HG02852 (cell line): ENCODE results near the gene CCNB2.
"Not testable (repeated sequence)": the region's sequence is repeated elsewhere in the genome, so short reads cannot be mapped to it uniquely, and the experiment has no call there.

Experiments
- ATAC-seq: cut with Tn5 transposase; IDR thresholded peaks from one replicate; pipeline ENCODE4 v1.9.1; 2021; ENCODE audit warnings: mild to moderate bottlenecking, moderate library complexity; ENCODE audit not compliant: unreplicated experiment

CCNB2 gene

DNA sequence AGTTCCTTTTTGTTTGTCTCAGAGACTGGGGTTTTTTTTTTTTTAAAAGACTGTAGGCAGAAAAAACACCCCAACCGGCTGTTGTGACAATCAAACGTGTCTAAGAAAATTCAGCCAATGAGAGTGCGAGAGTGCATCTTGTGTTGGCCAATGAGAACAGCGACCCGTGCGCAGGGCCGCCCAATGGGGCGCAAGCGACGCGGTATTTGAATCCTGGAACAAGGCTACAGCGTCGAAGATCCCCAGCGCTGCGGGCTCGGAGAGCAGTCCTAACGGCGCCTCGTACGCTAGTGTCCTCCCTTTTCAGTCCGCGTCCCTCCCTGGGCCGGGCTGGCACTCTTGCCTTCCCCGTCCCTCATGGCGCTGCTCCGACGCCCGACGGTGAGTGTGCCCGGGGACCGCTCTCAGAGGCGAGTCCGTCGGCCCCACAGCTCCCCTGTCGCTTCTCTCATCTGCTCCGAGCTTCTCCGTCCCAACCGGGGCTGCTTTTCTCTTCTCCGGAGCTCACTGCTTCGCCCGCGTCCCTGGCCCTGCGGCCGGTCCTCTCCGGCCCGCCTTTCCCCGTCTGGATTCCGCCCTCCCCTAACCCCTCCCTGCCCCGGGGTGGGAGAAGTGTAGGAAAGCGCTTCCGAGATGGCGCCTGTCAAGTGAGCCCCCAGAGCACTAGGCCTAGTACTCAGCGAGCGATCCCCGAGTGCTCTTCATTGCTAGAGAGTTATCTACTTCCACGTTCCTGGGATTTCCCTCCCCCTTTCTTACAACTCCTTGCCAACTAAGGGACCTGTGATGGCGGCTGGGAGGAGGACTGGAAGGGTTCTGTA lies at the start of gene CCNB2:
Gene CCNB2, plus strand, starts transcription at position 235 of the 821 bp plus-strand sequence. Its CDS starts 123 bp downstream, at position 358.
- ATAC-seq: peak; percentile 99

GRCh38 chr15:59059076-59059597 lies 45.8 kb upstream of the CCNB2 start:
- no peak for ATAC-seq

- no peak for ATAC-seq
Measured at GRCh38 chr15:59060348-59060747, 44.6 kb upstream of the CCNB2 start.

GRCh38 chr15:59063042-59063441 lies 41.9 kb upstream of the CCNB2 start:
- no peak for ATAC-seq

DNA sequence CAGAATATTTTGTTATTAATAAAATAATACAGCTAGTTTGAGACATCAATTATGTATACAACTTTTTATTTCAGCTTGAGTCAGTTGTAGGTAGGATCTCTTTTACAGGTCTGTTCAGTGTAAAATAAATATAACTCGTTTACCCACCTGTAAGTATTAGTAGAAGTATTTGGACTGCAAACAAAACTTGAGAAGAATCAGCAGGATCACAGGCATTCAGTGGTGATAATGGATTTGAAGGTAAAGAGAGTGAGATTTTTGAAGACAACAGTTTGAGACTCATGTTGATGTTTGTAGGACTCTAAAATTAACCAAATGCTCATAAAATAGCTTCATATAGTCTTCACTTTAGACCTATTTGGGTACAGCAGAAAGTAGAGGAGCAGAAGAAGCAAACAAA lies 35.5 kb upstream of the CCNB2 start:
- no peak for ATAC-seq

DNA sequence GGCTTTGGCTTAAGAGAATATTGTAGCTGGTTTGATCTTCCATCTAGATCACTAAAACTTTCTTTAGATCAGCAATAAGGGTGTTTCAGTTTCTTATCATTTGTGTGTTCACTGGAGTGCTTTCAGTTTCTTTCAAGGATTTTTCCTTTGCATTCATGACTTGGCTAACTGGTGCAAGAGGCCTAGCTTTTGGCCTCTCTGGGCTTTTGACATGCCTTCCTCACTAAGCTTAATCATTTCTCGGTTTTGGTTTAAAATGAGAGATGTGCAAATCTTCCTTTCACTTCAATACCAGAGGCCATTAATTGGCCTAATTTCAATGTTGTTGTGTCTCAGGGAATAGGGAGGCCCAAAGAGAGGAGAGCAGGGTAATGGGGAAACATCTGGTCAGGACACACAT lies 30.3 kb upstream of the CCNB2 start:
- ATAC-seq: no peak

- no peak for ATAC-seq
Measured at GRCh38 chr15:59087731-59088130, 17.2 kb upstream of the CCNB2 start.

DNA sequence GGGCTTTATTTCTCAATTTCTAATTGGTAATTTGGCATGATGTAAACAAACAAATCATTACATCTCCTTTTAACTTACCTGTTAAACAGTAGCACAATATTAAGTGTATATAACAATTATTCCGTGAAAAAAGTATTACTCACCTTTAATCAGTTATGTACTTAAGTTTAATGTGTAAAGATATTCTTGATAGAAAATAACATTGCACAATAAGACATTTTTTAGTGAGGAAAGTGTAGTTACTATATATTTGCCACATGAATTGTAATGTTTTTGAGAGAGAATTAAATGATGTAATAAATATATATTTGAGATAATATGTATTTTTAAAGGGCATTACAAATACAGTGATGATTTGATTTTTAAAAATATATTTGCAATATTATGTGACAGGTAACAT lies 10.9 kb upstream of the CCNB2 start:
- ATAC-seq: no peak

GRCh38 chr15:59096429-59096828 lies 8.5 kb upstream of the CCNB2 start:
- ATAC-seq: no peak

- ATAC-seq: no peak
Measured at GRCh38 chr15:59099162-59099685, 5.7 kb upstream of the CCNB2 start.

DNA sequence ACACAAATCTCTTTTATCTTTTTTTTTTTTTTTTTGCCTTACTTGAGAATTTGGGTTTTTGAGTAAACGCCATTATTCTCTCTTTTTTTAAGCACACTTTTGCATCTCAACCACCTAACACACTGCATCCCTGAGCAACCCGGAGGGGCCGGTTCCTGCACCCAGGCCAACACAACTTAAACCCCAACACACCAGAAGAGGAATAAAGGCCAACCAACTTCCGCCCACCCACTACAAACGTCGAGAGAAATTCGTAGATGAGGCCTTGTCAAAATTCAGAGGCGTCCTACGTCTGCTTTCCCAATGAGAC lies 389 bp upstream of the CCNB2 start:
- ATAC-seq: no peak

DNA sequence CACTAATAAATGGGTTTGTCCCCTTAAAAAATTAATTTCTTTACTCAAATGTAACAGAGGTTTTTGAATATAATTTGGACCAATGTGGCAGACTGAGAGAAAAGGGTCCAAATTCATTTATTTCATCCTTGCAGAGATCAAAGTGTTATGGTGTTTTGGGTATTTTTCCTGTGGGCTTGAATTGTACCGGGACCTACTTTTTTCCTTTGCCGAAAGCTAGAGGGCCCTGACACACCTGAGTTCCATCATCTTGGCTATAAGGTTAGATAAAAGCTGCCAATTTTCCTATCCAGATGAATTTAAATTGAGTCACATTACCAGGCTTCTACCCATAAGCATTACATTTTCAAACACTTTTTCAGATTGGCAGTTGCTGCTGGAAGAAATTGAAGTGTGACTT lies 908 bp downstream of the CCNB2 start:
- no peak for ATAC-seq

DNA sequence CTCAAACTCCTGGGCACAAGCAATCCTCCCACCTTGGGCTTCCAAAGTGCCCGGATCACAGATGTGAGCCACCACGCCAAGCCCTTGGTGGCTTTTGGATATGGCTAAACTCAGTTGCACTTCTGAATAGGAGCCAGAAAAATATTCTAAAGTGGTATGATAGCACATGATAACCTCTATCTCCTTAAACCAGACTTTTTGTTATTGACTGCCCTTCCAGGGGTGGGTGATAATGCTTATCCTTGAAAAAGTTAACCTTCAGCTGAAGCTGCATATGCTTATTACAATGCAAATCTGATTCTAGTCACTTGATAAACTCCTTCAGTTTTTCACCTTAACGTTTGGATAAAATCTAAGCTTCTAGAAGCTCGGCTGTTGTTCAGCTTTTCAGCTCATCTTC lies 6.3 kb downstream of the CCNB2 start:
- ATAC-seq: no peak

GRCh38 chr15:59115047-59115446 lies 10.1 kb downstream of the CCNB2 start:
- no peak for ATAC-seq

GRCh38 chr15:59116141-59116540 lies 11.2 kb downstream of the CCNB2 start:
- ATAC-seq: no peak

- ATAC-seq: no peak
Measured at GRCh38 chr15:59116771-59117170, 11.8 kb downstream of the CCNB2 start.

- no peak for ATAC-seq
Measured at GRCh38 chr15:59119625-59120024, 14.7 kb downstream of the CCNB2 start.

DNA sequence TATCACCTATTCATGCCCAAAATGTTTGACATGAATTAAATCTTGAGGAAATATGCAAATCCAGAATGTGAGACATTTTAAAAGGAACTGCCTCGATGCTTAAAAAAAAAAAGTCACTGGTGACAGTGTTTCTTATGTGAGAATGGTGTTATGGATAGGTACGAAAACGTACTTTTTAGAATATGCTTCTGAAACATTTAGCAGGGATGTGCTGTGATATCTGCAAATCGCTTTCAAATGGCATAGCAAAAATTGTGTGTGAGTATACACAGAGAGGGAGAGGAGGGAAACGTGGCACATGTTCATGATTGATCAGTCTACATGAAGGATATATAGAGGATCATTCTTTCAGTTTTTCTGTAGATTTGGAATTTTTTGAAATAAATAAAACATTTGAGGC lies 16.0 kb downstream of the CCNB2 start:
- ATAC-seq: no peak

GRCh38 chr15:59124261-59124660 lies 19.3 kb downstream of the CCNB2 start:
- no peak for ATAC-seq

DNA sequence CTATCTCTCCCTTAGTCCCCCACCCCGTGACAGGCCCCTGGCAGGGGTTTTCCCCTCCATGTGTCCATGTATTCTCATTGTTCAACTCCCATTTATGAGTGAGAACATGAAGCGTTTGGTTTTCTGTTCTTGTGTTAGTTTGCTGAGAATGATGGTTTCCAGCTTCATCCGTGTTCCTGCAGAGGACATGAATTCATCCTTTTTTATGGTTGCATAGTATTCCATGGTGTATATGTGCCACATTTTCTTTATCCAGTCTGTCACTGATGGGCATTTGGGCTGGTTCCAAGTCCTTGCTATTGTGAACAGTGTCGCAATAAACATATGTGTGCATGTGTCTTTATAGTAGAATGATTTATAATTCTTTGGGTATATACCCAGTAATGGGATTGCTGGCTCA lies 20.7 kb downstream of the CCNB2 start:
- not testable (repeated sequence) for ATAC-seq

DNA sequence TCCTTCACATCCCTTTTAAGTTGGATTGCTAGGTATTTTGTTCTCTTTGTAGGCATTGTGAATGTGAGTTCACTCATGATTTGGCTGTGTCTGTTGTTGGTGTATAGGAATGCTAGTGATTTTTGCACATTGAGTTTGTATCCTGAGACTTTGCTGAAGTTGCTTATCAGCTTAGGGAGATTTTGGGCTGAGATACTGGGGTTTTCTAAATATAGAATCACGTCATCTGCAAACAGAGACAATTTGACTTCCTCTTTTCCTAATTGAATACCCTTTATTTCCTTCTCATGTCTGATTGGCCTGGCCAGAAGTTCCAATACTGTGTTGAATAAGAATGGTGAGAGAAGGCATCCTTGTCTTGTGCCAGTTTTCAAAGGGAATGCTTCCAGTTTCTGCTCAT lies 22.3 kb downstream of the CCNB2 start:
- not testable (repeated sequence) for ATAC-seq

DNA sequence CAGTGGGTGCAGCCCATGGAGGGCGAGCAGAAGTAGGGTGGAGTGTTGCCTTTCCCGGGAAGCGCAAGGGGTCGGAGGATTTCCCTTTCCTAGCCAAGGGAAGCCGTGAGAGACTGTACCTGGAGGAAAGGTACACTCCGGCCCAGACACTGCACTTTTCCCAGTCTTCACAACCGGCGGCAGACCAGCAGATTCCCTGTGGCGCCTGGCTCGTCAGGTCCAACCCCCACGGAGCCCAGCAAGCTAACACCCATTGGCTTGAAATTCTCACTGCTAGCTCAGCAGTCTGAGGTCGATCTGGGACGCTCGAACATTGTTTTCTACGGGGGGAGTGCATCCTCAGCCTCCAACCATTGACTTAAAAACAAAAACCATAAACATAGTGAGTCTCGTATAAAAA lies 26.5 kb downstream of the CCNB2 start:
- no peak for ATAC-seq
